ENCODE data around the gene MROH9.

DNA sequence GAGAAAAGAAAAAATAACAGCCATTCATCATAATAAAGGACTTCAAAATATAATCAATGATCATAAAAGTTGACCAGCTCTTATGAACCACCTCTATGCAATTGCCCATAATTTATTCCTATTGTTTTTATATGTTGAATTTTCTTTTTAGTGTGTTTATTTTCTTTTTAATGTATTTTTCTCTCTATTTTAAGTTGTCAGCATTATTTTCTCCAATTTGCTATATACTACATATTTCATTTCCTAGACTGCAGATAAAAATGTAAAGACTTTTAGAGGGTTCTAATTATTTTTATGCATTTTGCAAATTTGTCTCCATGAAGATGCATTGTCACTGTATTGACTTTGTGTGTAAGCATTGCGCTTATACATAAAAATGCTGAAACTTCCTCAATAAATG lies 58.4 kb downstream of the MROH9 start:
- TF ChIP-seq, protein P1, sequence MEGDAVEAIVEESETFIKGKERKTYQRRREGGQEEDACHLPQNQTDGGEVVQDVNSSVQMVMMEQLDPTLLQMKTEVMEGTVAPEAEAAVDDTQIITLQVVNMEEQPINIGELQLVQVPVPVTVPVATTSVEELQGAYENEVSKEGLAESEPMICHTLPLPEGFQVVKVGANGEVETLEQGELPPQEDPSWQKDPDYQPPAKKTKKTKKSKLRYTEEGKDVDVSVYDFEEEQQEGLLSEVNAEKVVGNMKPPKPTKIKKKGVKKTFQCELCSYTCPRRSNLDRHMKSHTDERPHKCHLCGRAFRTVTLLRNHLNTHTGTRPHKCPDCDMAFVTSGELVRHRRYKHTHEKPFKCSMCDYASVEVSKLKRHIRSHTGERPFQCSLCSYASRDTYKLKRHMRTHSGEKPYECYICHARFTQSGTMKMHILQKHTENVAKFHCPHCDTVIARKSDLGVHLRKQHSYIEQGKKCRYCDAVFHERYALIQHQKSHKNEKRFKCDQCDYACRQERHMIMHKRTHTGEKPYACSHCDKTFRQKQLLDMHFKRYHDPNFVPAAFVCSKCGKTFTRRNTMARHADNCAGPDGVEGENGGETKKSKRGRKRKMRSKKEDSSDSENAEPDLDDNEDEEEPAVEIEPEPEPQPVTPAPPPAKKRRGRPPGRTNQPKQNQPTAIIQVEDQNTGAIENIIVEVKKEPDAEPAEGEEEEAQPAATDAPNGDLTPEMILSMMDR (IDR thresholded peaks at IDR 0.05): no peak
- no peak for TF ChIP-seq POLR2A (IDR thresholded peaks at IDR 0.05)
